SU-DHL-6 (cell line): ENCODE measurements around the gene PRDM5.

Source experiments
- H2AFZ ChIP-seq: fragments of 200-600 bp; sonication (generic); 2 replicates; pipeline ENCODE4 v1.6.1; 2014; ENCODE audit warnings: low read depth, mild to moderate bottlenecking, moderate library complexity, mixed read lengths, antibody characterized with exemption, low read length; ENCODE audit not compliant: severe bottlenecking
- H3F3A ChIP-seq: fragments of 200-600 bp; shearing (Covaris generic); 2 replicates; pipeline ENCODE4 v1.6.0; 2016; ENCODE audit warnings: antibody characterized with exemption, mild to moderate bottlenecking; ENCODE audit not compliant: insufficient read depth
- H3K27ac ChIP-seq: fragments of 200-600 bp; sonication (generic); 2 replicates; pipeline ENCODE4 v1.5.1; 2016; ENCODE audit warnings: low read depth, mild to moderate bottlenecking, low read length, moderate library complexity, mixed read lengths
- H3K27me3 ChIP-seq: fragments of 200-600 bp; sonication (generic), shearing (Covaris generic); 2 replicates; pipeline ENCODE4 v1.6.0; 2014; ENCODE audit warnings: mild to moderate bottlenecking, low read length
- H3K36me3 ChIP-seq: fragments of 200-600 bp; sonication (generic); 2 replicates; pipeline ENCODE4 v1.6.1; 2014; ENCODE audit warnings: mild to moderate bottlenecking, low read length, mixed read lengths
- H3K4me2 ChIP-seq: fragments of 300-600, 200-600 bp; shearing (Covaris generic), sonication (generic); 2 replicates; pipeline ENCODE4 v1.6.0; 2014; ENCODE audit warnings: low read length, low read depth, mild to moderate bottlenecking; ENCODE audit not compliant: poor library complexity, severe bottlenecking
- H3K4me3 ChIP-seq: fragments of 200-600 bp; sonication (generic); 2 replicates; pipeline ENCODE4 v1.5.1; 2014; ENCODE audit warnings: antibody characterized with exemption, low read length, mild to moderate bottlenecking, mixed read lengths; ENCODE audit not compliant: insufficient read depth, poor library complexity, severe bottlenecking
- H3K79me2 ChIP-seq: fragments of 200-600 bp; sonication (generic); 2 replicates; pipeline ENCODE4 v1.6.1; 2014; ENCODE audit warnings: mild to moderate bottlenecking, low read length, moderate library complexity; ENCODE audit not compliant: insufficient read depth
- H3K9ac ChIP-seq: fragments of 200-600 bp; sonication (generic); 2 replicates; pipeline ENCODE4 v1.7.0; 2014; ENCODE audit warnings: mild to moderate bottlenecking, low read length
- H3K9me2 ChIP-seq: fragments of 200-600 bp; sonication (generic); replicated peaks from 2 replicates; pipeline ENCODE4 v1.6.1; 2014; ENCODE audit warnings: low read length; ENCODE audit not compliant: insufficient read depth
- H3K9me3 ChIP-seq: fragments of 200-600 bp; sonication (generic); 2 replicates; pipeline ENCODE4 v1.6.1; 2014; ENCODE audit warnings: low read length, mixed read lengths; ENCODE audit not compliant: insufficient read depth
- H4K20me1 ChIP-seq: fragments of 200-600 bp; sonication (generic); 2 replicates; pipeline ENCODE4 v1.6.1; 2014; ENCODE audit warnings: low read depth, mild to moderate bottlenecking, antibody characterized with exemption, low read length, moderate library complexity, mixed read lengths
- CTCF ChIP-seq: fragments of 200-600 bp; sonication (generic); IDR thresholded peaks from one replicate; pipeline ENCODE4 v1.5.1; 2017; ENCODE audit warnings: antibody characterized with exemption, mild to moderate bottlenecking, low read length, moderate library complexity; ENCODE audit not compliant: insufficient read depth, poor library complexity, severe bottlenecking
- EZH2phosphoT487 ChIP-seq: fragments of 200-600 bp; sonication (generic), shearing (Covaris generic); conservative IDR thresholded peaks from 2 replicates; pipeline ENCODE4 v1.6.1; 2018; ENCODE audit warnings: mild to moderate bottlenecking, antibody characterized with exemption, low read length, moderate library complexity, mixed read lengths

PRDM5 gene

GRCh38 chr4:120672558-120673147 lies 249.9 kb downstream of the PRDM5 start:
- H3K79me2 ChIP-seq, result no peaks in the 10 kb centered on the region
- H3F3A ChIP-seq, result no peaks in the 10 kb centered on the region
- H3K9ac ChIP-seq, result no peak overlapping the region
- no peak overlapping the region for H3K4me3 ChIP-seq
- H3K27ac ChIP-seq, result no peak overlapping the region
- no peaks in the 10 kb centered on the region for H3K9me3 ChIP-seq
- H3K36me3 ChIP-seq, result no peaks in the 10 kb centered on the region
- H3K4me2 ChIP-seq, result no peak overlapping the region
- no peaks in the 10 kb centered on the region for H4K20me1 ChIP-seq
- TF ChIP-seq EZH2phosphoT487 (no peak), CTCF (no peak)
- no peaks in the 10 kb centered on the region for H3K9me2 ChIP-seq
- no peaks in the 10 kb centered on the region for H3K27me3 ChIP-seq
- H2AFZ ChIP-seq, result no peak overlapping the region

- TF ChIP-seq CTCF, result no peak
- no peak for TF ChIP-seq EZH2phosphoT487
- H3K4me3 ChIP-seq, result no peak overlapping the region
- H4K20me1 ChIP-seq, result no peaks in the 10 kb centered on the region
- no peaks in the 10 kb centered on the region for H3K79me2 ChIP-seq
- H3K9me3 ChIP-seq, result no peaks in the 10 kb centered on the region
- H3K36me3 ChIP-seq, result no peaks in the 10 kb centered on the region
- no peaks in the 10 kb centered on the region for H3F3A ChIP-seq
- H3K9me2 ChIP-seq, result no peaks in the 10 kb centered on the region
- H2AFZ ChIP-seq, result no peak overlapping the region
- H3K27ac ChIP-seq, result no peak overlapping the region
- H3K4me2 ChIP-seq, result no peak overlapping the region
- H3K27me3 ChIP-seq, result no peaks in the 10 kb centered on the region
- H3K9ac ChIP-seq, result no peak overlapping the region
These were observed 250.4 kb downstream of the PRDM5 start for GRCh38 chr4:120672076-120672475.

- TF ChIP-seq EZH2phosphoT487 (no peak), CTCF (no peak)
- no peak overlapping the region for H3K4me3 ChIP-seq
- H3K27ac ChIP-seq, result no peak overlapping the region
- no peak overlapping the region for H2AFZ ChIP-seq
- H3K9ac ChIP-seq, result no peak overlapping the region
- H3K27me3 ChIP-seq, result no peaks in the 10 kb centered on the region
- no peaks in the 10 kb centered on the region for H4K20me1 ChIP-seq
- H3K9me2 ChIP-seq, result no peaks in the 10 kb centered on the region
- no peaks in the 10 kb centered on the region for H3K9me3 ChIP-seq
- no peak overlapping the region for H3K4me2 ChIP-seq
- H3F3A ChIP-seq, result no peaks in the 10 kb centered on the region
- H3K36me3 ChIP-seq, result no peaks in the 10 kb centered on the region
- H3K79me2 ChIP-seq, result no peaks in the 10 kb centered on the region
These were observed 251.0 kb downstream of the PRDM5 start for GRCh38 chr4:120671538-120671937.
